Measurements from ENCODE around the gene DEPDC5. TPM values are rescaled to one million over a fixed set of nuclear protein-coding genes. Genes with fewer than 3 reads are reported as not detected.
"Not testable (repeated sequence)": the region's sequence is repeated elsewhere in the genome, so short reads cannot be mapped to it uniquely, and the experiment has no call there.

Gene DEPDC5
- total and polyA plus RNA-seq, 10 of the 15 experiments (the other 5 are each of a cell fraction or from before 2014, with no cell fraction given): 3.0 to 38.9 (median 22.8) TPM

- TF ChIP-seq MYC (IDR thresholded peaks at IDR 0.05; ENCODE audit: insufficient read depth, insufficient read length, insufficient replicate concordance, low read length, severe bottlenecking) (no peak), ZBTB33 (IDR thresholded peaks at IDR 0.05) (no peak), USF2 (IDR thresholded peaks at IDR 0.05; ENCODE audit: borderline replicate concordance, low read depth, low read length) (no peak)
Measured at GRCh38 chr22:31790240-31790639, 36.4 kb downstream of the DEPDC5 start (continued).

GRCh38 chr22:31799358-31799757 is 45.5 kb downstream of the DEPDC5 start:
- H3K79me2 ChIP-seq (ENCODE audit: control insufficient read depth, insufficient read depth, low read length); RAD21 ChIA-PET (ENCODE audit: unreplicated experiment); DNase-seq (ENCODE audit: low read depth, low spot score); H3K4me2 ChIP-seq (ENCODE audit: control insufficient read depth, insufficient read depth); SMC1A ChIA-PET (ENCODE audit: uncharacterized antibody, unreplicated experiment); CTCF ChIA-PET; H3K9me3 ChIP-seq (replicated peaks; ENCODE audit: control insufficient read depth, insufficient read depth, low read length); H3K27me3 ChIP-seq (replicated peaks in 1 of 2; ENCODE audit: control insufficient read depth in 2 of 2, insufficient read depth in 2 of 2, low read length in 1 of 2); H4K20me1 ChIP-seq (ENCODE audit: control insufficient read depth, insufficient read depth); intact Hi-C loops (cut with micrococcal nuclease; ENCODE audit: unreplicated experiment); H2AFZ ChIP-seq (ENCODE audit: control insufficient read depth, low read depth, low read length); ATAC-seq; BruUV-seq (replicated peaks); H3K4me3 ChIP-seq; in situ Hi-C loops (cut with MboI); H3K27ac ChIP-seq (ENCODE audit: control insufficient read depth, insufficient read depth); H3K9ac ChIP-seq (ENCODE audit: control insufficient read depth, insufficient read depth, low read length); FAIRE-seq: not testable (repeated sequence)
- Histone ChIP-seq H3K4me1 (ENCODE audit: control insufficient read depth, insufficient read depth, low read length) (peaks cover 11% of the 10 kb centered on the region), H3K36me3 (ENCODE audit: control insufficient read depth in 2 of 2, insufficient read depth in 2 of 2, low read length in 1 of 2) (peaks cover 5 to 32% of the 10 kb centered on the region in 2 experiments; a peak in 3 of 4 replicates)
- WGBS (ENCODE audit: insufficient coverage, insufficient replicate concordance, low lambda C conversion rate, missing lambda C conversion rate): 81% methylated on average over 6 of the region's 8 CpGs
- POLR2A ChIA-PET: interaction anchor here (0.6 kb wide), 1 partner anchor 144 kb away, joined by 3 read pairs; no protein-coding TSS in a partner anchor
